Transverse colon (tissue), 4 donors: Measurements from ENCODE around the gene GNA15. TPM values are rescaled to one million over a fixed set of nuclear protein-coding genes. Genes with fewer than 3 reads are reported as not detected.
A peak's percentile ranks its signal among the peaks of the same experiment; 100 is the strongest.
"Not testable (repeated sequence)": the region's sequence is repeated elsewhere in the genome, so short reads cannot be mapped to it uniquely, and the experiment has no call there.

Experiments used
- DNase-seq: peaks from one replicate; pipeline ENCODE4 v3.0.0-alpha.2; 2019
- H3K27ac ChIP-seq, 4 donors: fragments of 200-600 bp; sonication (generic); 2 replicates each; pipeline ENCODE4 v1.5.1; 2016 to 2018; ENCODE audit warnings: inconsistent platforms in 4 of 4
- H3K27me3 ChIP-seq: fragments of 200-600 bp; sonication (generic); 2 replicates; pipeline ENCODE4 v1.5.1; 2017; ENCODE audit warnings: inconsistent platforms
- H3K36me3 ChIP-seq, 4 donors: fragments of 200-600 bp; sonication (generic); 2 replicates each; pipeline ENCODE4 v1.5.1; 2017 to 2019; ENCODE audit warnings: inconsistent platforms in 4 of 4
- H3K4me1 ChIP-seq, 4 donors: fragments of 200-600 bp; sonication (generic); 2 replicates each; pipeline ENCODE4 v1.5.1; 2017 to 2020; ENCODE audit warnings: inconsistent platforms in 4 of 4
- H3K4me3 ChIP-seq, 4 donors: fragments of 200-600 bp; sonication (generic); 1 replicate in 1 of 4; 2 replicates in 3 of 4; pipeline versions ENCODE4 v1.5.1 to v1.6.1; 2017 to 2019; ENCODE audit warnings: inconsistent platforms in 4 of 4
- H3K9me3 ChIP-seq, 2 donors: fragments of 200-600 bp; sonication (generic); 2 replicates each; pipeline ENCODE4 v1.5.1; 2017 to 2019; ENCODE audit warnings: inconsistent platforms in 2 of 2
- CTCF ChIP-seq, 5 experiments: fragments of 200-600 bp in 3 of 5; fragments of 450-650 bp in 2 of 5; sonication (generic) in 3 of 5; IDR thresholded peaks; 1 replicate in 2 of 5; 2 replicates in 3 of 5; pipeline ENCODE4 v1.5.1; 2016 to 2017; ENCODE audit warnings: antibody characterized with exemption in 5 of 5, inconsistent platforms in 3 of 5, mild to moderate bottlenecking in 2 of 5, moderate library complexity in 1 of 5
- EP300 ChIP-seq: sonication (generic); formaldehyde crosslinking; IDR thresholded peaks from one replicate; pipeline ENCODE4 v1.6.1; 2017; ENCODE audit warnings: antibody characterized with exemption, low read depth
- POLR2A ChIP-seq: fragments of 450-650 bp; IDR thresholded peaks from one replicate; pipeline ENCODE4 v1.6.1; 2016; ENCODE audit warnings: antibody characterized with exemption, mild to moderate bottlenecking, moderate library complexity
- POLR2AphosphoS5 ChIP-seq, 3 donors: sonication (generic); formaldehyde crosslinking; IDR thresholded peaks; one replicate each; pipeline ENCODE4 v1.6.1; 2016; ENCODE audit warnings: antibody characterized with exemption in 3 of 3
- WGBS, 2 donors: methylation state at CpG; one replicate each; pipeline ENCODE4 v1.1.5; 2018; ENCODE audit warnings: low coverage in 1 of 2; 5-methylcytosine and 5-hydroxymethylcytosine counted together
- in situ Hi-C, 4 donors: fragments of 200-750 bp; cut with MboI; loops; one replicate each; pipeline versions ENCODE4 v1.15.0 to v1.15.1; 2017; ENCODE audit warnings: low sequenced_read_pairs in 3 of 4, low pct_ligation_motif_present in 1 of 4, low pct_unique_long_range_greater_than_20kb in 1 of 4
- intact Hi-C: fragments of 100-400 bp; cut with DNase I; formaldehyde crosslinking; loops from one replicate; pipeline ENCODE4 v1.15.1; 2023; ENCODE audit warnings: low total_unique reads
- total RNA-seq, 4 donors: library from RNA; depleted of rRNA; stranded (reverse); fragments of >200 nt; gene quantifications; one replicate each; pipeline ENCODE4 v1.1.0, GENCODE V29; 2016

Gene GNA15
- total RNA-seq, 4 donors from 2014 or later, result 1.9 to 2.2 TPM; not detected in 2

GRCh38 chr19:3163230-3163886 is 27.5 kb downstream of the GNA15 start:
- no peak for TF ChIP-seq POLR2A
- peak; percentile 82 to 96 (median 94) for TF ChIP-seq CTCF (IDR thresholded peaks at IDR 0.05)
- no peak overlapping the region for H3K4me3 ChIP-seq
- 16 to 20% methylated on average over 1 to 27 of the region's 27 CpGs for WGBS, 2 donors
- intact Hi-C loops, result loop anchor here (5.0 kb wide), 1 partner anchor 201 kb away; no protein-coding TSS in a partner anchor
- H3K4me1 ChIP-seq, result peaks cover 0 to 6% (median 0%) of the 10 kb centered on the region in 4 donors
- H3K9me3 ChIP-seq, result no peaks in the 10 kb centered on the region
- no peak overlapping the region for H3K27ac ChIP-seq
- H3K36me3 ChIP-seq, result no peaks in the 10 kb centered on the region
- in situ Hi-C loops, result loop anchor here in 2 of 4 donors (5.0 to 10.0 kb wide), 2 partner anchors 201 to 209 kb away; no protein-coding TSS in a partner anchor
- no peaks in the 10 kb centered on the region for H3K27me3 ChIP-seq
- DNase-seq, result peak; percentile 56

DNA sequence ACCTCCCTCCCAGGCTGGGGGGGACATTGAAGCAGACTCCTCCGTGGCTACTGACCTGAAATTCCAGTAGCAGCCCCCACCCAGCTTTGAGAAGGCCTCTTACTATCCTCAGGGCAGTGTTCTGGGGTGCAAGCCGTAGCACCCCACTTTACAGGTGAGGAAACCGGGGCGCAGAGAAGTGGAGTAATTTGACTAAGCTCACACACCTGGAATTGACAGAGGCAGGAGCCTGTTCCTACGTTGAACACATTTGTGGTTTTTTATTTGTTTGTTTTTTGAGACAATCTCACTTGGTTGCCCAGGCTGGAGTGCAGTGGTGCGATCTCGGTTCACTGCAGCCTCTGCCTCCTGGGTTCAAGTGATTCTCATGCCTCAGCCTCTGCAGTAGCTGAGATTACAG is 28.1 kb downstream of the GNA15 start:
- Histone ChIP-seq H3K36me3 (no peaks in the 10 kb centered on the region), H3K27me3 (no peaks in the 10 kb centered on the region), H3K4me1 (peaks cover 0 to 6% (median 0%) of the 10 kb centered on the region in 4 donors), H3K4me3 (no peak overlapping the region), H3K9me3 (no peaks in the 10 kb centered on the region), H3K27ac (no peak overlapping the region)
- DNase-seq, result no peak
- in situ Hi-C loops (loop anchor here in 2 of 4 donors (5.0 to 10.0 kb wide), 2 partner anchors 202 to 209 kb away; no protein-coding TSS in a partner anchor), intact Hi-C loops (loop anchor here (5.0 kb wide), 1 partner anchor 202 kb away; no protein-coding TSS in a partner anchor)
- 33% methylated on average over 7 of the region's 7 CpGs; no CpG with 5 or more reads in 1 of the 2 donors for WGBS, 2 donors
- no peak for TF ChIP-seq EP300

DNA sequence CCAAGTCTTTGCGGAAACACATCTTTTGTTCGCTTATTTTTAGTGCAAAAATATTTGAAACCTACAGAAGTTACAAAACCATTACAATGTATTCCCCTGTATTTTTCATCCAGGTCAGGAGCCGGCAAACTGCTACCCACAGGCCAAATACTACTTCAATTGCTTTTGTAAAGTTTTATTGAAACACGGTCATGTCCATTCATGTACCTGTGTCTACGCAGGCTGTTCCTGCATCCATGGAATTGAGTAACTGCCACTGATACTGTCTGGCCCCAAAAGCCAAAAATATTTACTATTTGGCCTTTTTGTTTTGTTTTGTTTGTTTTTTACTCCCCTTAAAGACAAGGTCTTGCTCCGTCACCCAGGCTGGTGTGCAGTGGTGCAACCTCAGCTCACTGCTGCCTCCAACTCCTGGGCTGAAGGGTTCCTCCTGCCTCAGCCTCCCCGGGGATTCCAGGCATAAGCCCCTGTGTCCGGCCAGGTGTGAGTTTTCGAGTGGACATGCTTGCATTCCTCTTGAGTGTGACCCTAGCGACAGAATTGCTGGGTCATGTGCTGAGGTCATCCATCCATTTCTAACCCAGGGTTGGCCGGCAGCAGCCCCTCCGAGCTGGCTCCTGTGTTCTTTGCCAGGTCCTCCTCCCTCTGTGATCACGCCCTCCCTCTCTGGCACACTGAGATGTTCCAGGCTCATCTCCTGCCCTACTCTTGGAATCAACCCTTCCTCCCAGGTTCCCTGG is 31.9 kb downstream of the GNA15 start:
- WGBS, 2 donors, result 75 to 88% methylated on average over 5 to 13 of the region's 13 CpGs
- in situ Hi-C loops, result loop anchor here in 1 of 4 donors (10.0 kb wide), 1 partner anchor 213 kb away; no protein-coding TSS in a partner anchor

DNA sequence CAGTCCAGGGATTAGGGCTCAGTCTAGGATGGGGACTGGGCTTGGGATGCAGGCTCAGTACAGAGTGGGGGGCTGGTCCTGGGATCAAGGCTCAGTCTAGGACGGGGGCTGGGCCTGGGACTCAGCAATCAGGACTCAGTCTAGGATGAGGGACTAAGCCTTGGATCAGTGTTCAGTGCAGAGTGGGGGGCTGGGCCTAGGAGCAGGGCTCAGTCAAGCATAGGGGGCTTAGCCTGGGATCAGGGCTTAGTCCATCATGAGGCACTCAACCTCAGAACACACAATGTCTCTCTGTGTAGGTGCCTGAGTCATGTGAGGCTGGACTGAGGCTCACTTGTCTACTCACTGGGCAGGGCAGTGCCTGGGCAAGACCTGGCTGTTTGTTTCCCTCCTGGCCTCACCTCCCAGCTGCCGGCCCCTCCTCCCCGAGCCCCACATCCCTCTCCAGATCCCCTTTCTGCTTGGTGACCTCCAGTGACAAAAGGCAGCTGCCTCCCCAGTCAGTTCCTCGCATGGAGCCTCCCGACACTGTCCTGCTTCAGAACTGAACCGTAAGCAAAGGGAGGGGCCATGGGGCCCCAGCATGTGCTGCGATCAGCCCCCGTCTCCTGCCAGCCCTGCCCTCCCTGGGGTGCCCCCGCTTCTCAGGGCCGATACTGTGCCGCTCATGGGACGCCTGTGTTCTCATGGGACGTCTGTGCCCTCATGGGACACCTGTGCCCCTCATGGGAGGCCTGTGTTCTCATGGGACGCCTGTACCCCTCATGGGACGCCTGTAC is 36.2 kb downstream of the GNA15 start:
- in situ Hi-C loops, result no loop called here
- H3K9me3 ChIP-seq, result no peaks in the 10 kb centered on the region
- H3K27ac ChIP-seq, result no peak overlapping the region
- intact Hi-C loops, result no loop called here
- H3K36me3 ChIP-seq, result no peaks in the 10 kb centered on the region
- 87 to 92% methylated on average over 2 to 15 of the region's 15 CpGs for WGBS, 2 donors
- no peak overlapping the region for H3K4me3 ChIP-seq
- H3K27me3 ChIP-seq, result no peaks in the 10 kb centered on the region
- no peak for DNase-seq
- peaks cover 7 to 14% (median 11%) of the 10 kb centered on the region in 4 donors for H3K4me1 ChIP-seq
- no peak for TF ChIP-seq CTCF (IDR thresholded peaks at IDR 0.05)
- TF ChIP-seq POLR2AphosphoS5 (IDR thresholded peaks at IDR 0.05), result no peak
- TF ChIP-seq EP300, result no peak
- TF ChIP-seq POLR2A, result no peak

More for the DNA sequence above, 31.9 kb downstream of the GNA15 start:
- intact Hi-C loops, result no loop called here
- no peak for TF ChIP-seq EP300
- TF ChIP-seq POLR2A, result no peak
- TF ChIP-seq POLR2AphosphoS5 (IDR thresholded peaks at IDR 0.05), result no peak
- no peak for TF ChIP-seq CTCF (IDR thresholded peaks at IDR 0.05)
- no peaks in the 10 kb centered on the region for H3K36me3 ChIP-seq
- H3K9me3 ChIP-seq, result no peaks in the 10 kb centered on the region
- H3K27ac ChIP-seq, result no peak overlapping the region
- no peak overlapping the region for H3K4me3 ChIP-seq
- peaks cover 0 to 6% (median 0%) of the 10 kb centered on the region in 4 donors for H3K4me1 ChIP-seq
- DNase-seq, result no peak
- H3K27me3 ChIP-seq, result no peaks in the 10 kb centered on the region

GRCh38 chr19:3172673-3173000 is 36.8 kb downstream of the GNA15 start:
- H3K4me3 ChIP-seq, intact Hi-C loops, H3K27me3 ChIP-seq, DNase-seq, H3K36me3 ChIP-seq, H3K9me3 ChIP-seq, H3K27ac ChIP-seq, in situ Hi-C loops: not testable (repeated sequence)
- H3K4me1 ChIP-seq, result peaks cover 11 to 18% (median 16%) of the 10 kb centered on the region in 4 donors
- 69% methylated on average over 6 of the region's 6 CpGs; no CpG with 5 or more reads in 1 of the 2 donors for WGBS, 2 donors
